Measurements from ENCODE around the gene NDUFAF2.
"Not testable (repeated sequence)": the region's sequence is repeated elsewhere in the genome, so short reads cannot be mapped to it uniquely, and the experiment has no call there.

Gene NDUFAF2

GRCh38 chr5:60993425-60993824, 48.4 kb downstream of the NDUFAF2 start:
- no peak for DNase-seq (ENCODE audit: low read depth)

- no peak for DNase-seq (ENCODE audit: low read depth)
These were observed 49.0 kb downstream of the NDUFAF2 start for GRCh38 chr5:60993875-60994571.

GRCh38 chr5:60996368-60996767, 51.4 kb downstream of the NDUFAF2 start:
- no peak for DNase-seq (ENCODE audit: low read depth)

GRCh38 chr5:60997721-60998120, 52.7 kb downstream of the NDUFAF2 start:
- no peak for DNase-seq (ENCODE audit: low read depth)

GRCh38 chr5:61000887-61001286, 55.9 kb downstream of the NDUFAF2 start:
- no peak for DNase-seq (ENCODE audit: low read depth)

- no peak for DNase-seq (ENCODE audit: low read depth)
These were observed 56.6 kb downstream of the NDUFAF2 start for GRCh38 chr5:61001647-61002046.

DNA sequence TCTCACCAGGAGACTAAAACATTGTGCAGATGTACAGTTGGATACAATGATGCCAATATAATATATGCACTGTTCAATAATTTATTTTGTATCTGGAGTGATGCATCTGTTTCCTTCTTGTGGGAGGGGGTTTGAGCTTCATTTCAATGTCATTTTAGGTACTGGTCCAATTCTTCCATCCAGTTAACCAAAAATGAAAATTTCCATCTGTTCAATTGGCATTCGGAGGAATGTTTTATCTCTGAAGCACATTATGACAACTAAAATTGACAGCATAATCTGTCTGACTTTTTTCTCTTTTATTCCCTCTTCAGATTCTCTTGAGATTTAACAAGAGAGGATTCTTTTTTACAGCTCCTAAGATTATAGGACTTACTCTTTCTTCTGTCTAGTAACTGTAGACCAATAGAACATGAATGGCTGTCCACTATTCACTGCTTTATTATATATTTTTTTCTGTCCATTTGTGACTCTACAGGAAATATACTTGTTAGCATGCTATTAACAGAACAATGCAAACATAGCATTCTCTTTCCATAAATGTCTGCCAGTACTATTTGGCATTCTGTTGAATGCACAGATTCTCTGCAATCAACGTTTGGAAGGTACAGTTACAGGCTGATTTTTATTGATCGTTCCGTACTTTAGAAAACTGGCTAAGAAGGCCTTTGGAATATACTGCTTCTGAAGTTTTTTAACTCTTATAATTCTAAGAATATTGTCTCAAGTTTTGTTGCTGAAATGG, 57.8 kb downstream of the NDUFAF2 start:
- DNase-seq (ENCODE audit: low read depth), result no peak

DNA sequence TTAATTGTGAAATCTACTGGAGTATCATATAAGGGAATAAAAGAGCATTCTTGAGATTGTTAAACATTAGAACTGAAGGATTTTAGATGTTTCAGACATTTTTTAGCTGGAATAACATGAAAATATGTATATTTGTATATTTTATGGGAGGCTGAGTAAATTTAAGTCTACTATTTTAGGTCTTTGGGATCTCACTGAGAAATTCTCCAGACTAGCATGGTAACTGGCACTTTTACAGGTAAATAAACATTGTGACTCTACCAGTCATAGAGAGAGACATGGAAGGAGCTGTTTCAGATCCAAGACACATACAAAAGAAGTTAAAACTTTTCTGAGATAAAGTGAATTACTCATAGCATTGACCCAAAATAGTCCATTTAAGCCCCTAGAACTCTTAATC, 59.4 kb downstream of the NDUFAF2 start:
- no peak for DNase-seq (ENCODE audit: low read depth)

DNA sequence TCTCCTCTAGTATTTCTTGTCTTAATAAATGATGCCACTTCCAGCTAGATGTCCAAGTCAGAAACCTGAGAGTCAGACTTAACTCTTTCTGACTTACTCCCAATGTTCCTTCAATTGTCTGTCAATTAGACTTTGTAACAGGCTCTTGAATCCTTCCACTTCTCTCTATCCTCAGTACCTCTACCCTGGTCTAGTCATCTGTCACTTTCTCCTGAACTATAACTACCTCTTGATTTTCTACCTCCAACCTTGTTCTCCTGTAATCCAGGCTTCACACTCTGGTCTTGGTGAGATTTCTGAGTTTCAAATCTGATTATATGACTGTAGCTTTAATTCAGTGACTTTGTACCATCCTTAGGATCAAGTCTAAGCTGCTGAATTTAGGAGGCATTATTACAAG, 64.9 kb downstream of the NDUFAF2 start:
- no peak for DNase-seq (ENCODE audit: low read depth)

GRCh38 chr5:61010467-61011454, 65.8 kb downstream of the NDUFAF2 start:
- DNase-seq (ENCODE audit: low read depth), result no peak

GRCh38 chr5:61018062-61018461, 73.1 kb downstream of the NDUFAF2 start:
- no peak for DNase-seq (ENCODE audit: low read depth)

DNA sequence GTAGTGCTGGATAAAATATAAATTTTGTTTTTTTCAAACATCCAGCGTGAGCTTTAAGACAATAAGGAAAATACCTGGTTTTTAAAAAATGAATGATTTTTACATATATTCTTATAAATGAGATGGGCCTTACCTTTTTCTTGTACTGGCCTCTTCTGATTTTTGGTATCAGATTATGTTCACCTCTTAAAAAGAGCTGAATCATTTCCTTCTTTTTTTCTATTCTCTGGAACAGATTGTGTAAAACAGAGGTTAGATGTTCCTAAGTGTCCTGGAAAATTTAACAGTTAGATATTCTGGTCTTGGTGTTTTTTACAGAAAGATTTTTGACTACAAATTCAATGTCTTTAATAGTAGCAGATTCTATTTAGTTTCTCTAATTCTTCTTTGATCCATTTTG, 74.6 kb downstream of the NDUFAF2 start:
- no peak for DNase-seq (ENCODE audit: low read depth)

- no peak for DNase-seq (ENCODE audit: low read depth)
These were observed 75.4 kb downstream of the NDUFAF2 start for GRCh38 chr5:61020415-61020814.

GRCh38 chr5:61023131-61023530, 78.1 kb downstream of the NDUFAF2 start:
- DNase-seq (ENCODE audit: low read depth), result no peak

DNA sequence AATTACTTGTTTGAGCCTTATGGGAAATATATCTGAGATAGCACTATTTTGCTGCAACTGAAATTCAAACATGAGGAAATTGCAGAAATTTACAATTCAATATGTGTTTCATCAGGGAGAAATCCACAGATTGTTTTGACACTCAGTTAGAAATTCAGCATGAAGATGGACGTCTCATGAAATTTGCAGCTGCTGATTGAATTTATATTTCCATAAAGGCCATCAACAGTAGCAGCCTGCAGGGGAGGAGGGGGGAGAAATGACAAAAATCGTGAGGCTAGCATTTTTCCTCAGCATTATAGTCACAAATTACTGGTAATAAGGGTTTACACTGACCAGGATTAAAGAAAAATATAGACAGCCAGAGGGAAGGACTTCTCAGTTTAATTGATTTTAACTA, 81.0 kb downstream of the NDUFAF2 start:
- DNase-seq (ENCODE audit: low read depth), result no peak

DNA sequence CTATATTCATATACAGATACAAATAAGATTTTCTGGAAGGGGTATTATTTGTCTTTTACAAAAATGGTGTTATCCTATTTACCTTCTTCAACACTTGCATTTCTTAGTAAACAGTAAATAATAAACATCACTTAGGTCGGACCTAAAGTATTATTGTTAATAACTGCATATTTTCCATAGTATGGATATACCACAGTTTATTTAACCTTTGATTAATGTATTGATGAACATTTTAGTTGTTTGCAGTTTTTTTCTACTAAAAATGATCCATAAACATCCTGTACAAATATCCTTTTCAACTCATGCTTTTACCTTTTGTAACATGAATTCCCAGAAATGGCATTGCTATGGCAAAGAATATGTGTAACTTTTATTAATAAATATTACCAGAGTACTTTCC, 83.4 kb downstream of the NDUFAF2 start:
- DNase-seq (ENCODE audit: low read depth), result no peak

- DNase-seq (ENCODE audit: low read depth), result no peak
These were observed 84.6 kb downstream of the NDUFAF2 start for GRCh38 chr5:61029456-61030162.

- no peak for DNase-seq (ENCODE audit: low read depth)
These were observed 85.1 kb downstream of the NDUFAF2 start for GRCh38 chr5:61030163-61030482.

- not testable (repeated sequence) for DNase-seq (ENCODE audit: low read depth)
These were observed 86.3 kb downstream of the NDUFAF2 start for GRCh38 chr5:61031301-61031700.

GRCh38 chr5:61044545-61044944, 99.5 kb downstream of the NDUFAF2 start:
- DNase-seq (ENCODE audit: low read depth), result no peak

- no peak for DNase-seq (ENCODE audit: low read depth)
These were observed 102.3 kb downstream of the NDUFAF2 start for GRCh38 chr5:61047346-61047745.

DNA sequence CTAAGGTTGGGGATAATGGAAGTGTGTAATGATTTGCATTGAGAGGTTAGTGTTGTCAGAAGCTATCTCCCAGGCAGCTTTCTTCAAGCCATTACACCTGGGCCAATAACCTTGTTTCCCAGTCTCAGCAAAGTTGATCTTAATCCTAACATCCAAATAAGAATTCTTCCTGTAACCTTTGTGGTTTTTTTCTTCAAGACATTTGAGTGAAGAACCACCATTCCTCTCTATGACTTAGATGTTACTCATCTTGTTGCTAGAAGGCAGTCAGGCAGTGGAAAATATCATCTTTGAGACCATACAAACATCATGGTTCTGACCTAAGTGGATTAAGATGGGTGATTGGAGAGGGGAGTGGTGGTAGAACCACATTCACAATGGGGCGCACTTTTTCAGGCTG, 103.5 kb downstream of the NDUFAF2 start:
- DNase-seq (ENCODE audit: low read depth), result no peak
